Endothelial cell of umbilical vein (primary cell): ENCODE results near the gene LCN12. TPM values are rescaled to one million over a fixed set of nuclear protein-coding genes. Genes with fewer than 3 reads are reported as not detected.

Experiments used
- BruUV-seq: library from RNA; stranded (reverse); fragments of 400-500 nt; replicated peaks from 2 replicates; lab custom pipeline; 2021; lab: Mats Ljungman, UMichigan
- CTCF ChIA-PET: fragments of 300-600, 350-600 bp; sonication (Branson Sonifier 250); formaldehyde crosslinking; loops from one replicate; lab custom pipeline; 2021; ENCODE audit warnings: antibody characterized with exemption, inconsistent platforms; lab: Charles Lee
- POLR2A ChIA-PET: fragments of 300-600, 350-600 bp; sonication (Branson Sonifier 250); formaldehyde crosslinking; loops from one replicate; lab custom pipeline; 2021; ENCODE audit warnings: antibody characterized with exemption, inconsistent platforms; lab: Charles Lee
- DNase-seq: peaks from one replicate; pipeline ENCODE4 v3.0.0-alpha.2; 2011; ENCODE audit warnings: low read depth, low spot score
- FAIRE-seq: peaks from 2 replicates; lab custom pipeline; 2011; peaks lifted over from hg19 to GRCh38; lab: Jason Lieb, UNC
- H2AFZ ChIP-seq: 2 replicates; pipeline ENCODE4 v1.6.0; 2012; ENCODE audit warnings: low read depth, low read length, control low read depth, inconsistent platforms
- H3K27ac ChIP-seq: 2 replicates; pipeline ENCODE4 v1.5.1; 2011; ENCODE audit warnings: low read depth, mild to moderate bottlenecking, control low read depth, low read length, moderate library complexity; ENCODE audit not compliant: insufficient read depth
- H3K27me3 ChIP-seq, 2 experiments: 2 replicates each; pipeline versions ENCODE4 v1.6.0 to v1.6.1; 2011; ENCODE audit warnings: low read length in 2 of 2, mixed read lengths in 1 of 2; ENCODE audit not compliant: control insufficient read depth in 2 of 2, insufficient read depth in 2 of 2
- H3K36me3 ChIP-seq, 2 experiments: 2 replicates in 1 of 2; 3 replicates in 1 of 2; pipeline ENCODE4 v1.5.1; 2011; ENCODE audit warnings: low read length in 2 of 2, mild to moderate bottlenecking in 1 of 2, moderate library complexity in 1 of 2; ENCODE audit not compliant: control insufficient read depth in 2 of 2, insufficient read depth in 2 of 2; ENCODE audit errors: extremely low read depth in 1 of 2
- H3K4me1 ChIP-seq: 3 replicates; pipeline ENCODE4 v1.5.1; 2011; ENCODE audit warnings: mild to moderate bottlenecking, low read length; ENCODE audit not compliant: control insufficient read depth, insufficient read depth; ENCODE audit errors: extremely low read depth
- H3K4me2 ChIP-seq: 2 replicates; pipeline ENCODE4 v1.6.1; 2011; ENCODE audit warnings: low read length, control low read depth, mixed read lengths; ENCODE audit not compliant: insufficient read depth
- H3K4me3 ChIP-seq, 3 experiments: fragments of 200-600 bp in 1 of 3; sonication (generic), shearing (Covaris generic) in 1 of 3; replicated peaks in 1 of 3; 2 replicates each; pipeline ENCODE4 v1.5.1; 2011 to 2016; ENCODE audit warnings: control low read depth in 3 of 3, low read length in 3 of 3, mild to moderate bottlenecking in 2 of 3, inconsistent platforms in 1 of 3, low read depth in 1 of 3, moderate library complexity in 1 of 3; ENCODE audit not compliant: insufficient read depth in 1 of 3
- H3K79me2 ChIP-seq: 2 replicates; pipeline ENCODE4 v1.6.0; 2012; ENCODE audit warnings: low read length, inconsistent platforms; ENCODE audit not compliant: control insufficient read depth, insufficient read depth
- H3K9ac ChIP-seq: replicated peaks from 2 replicates; pipeline ENCODE3; 2011; ENCODE audit warnings: low read length, control low read depth; ENCODE audit not compliant: insufficient read depth; ENCODE audit errors: extremely low read depth
- H3K9me1 ChIP-seq: replicated peaks from 3 replicates; pipeline ENCODE4 v1.6.0; 2011; ENCODE audit warnings: mild to moderate bottlenecking, low read length; ENCODE audit not compliant: control insufficient read depth, insufficient read depth; ENCODE audit errors: extremely low read depth
- H3K9me3 ChIP-seq: replicated peaks from 2 replicates; pipeline ENCODE4 v1.5.1; 2012; ENCODE audit warnings: low read length, inconsistent platforms; ENCODE audit not compliant: control insufficient read depth, insufficient read depth
- H4K20me1 ChIP-seq: replicated peaks from 2 replicates; pipeline ENCODE3; 2011; ENCODE audit warnings: mild to moderate bottlenecking, low read length; ENCODE audit not compliant: control insufficient read depth, insufficient read depth; ENCODE audit errors: extremely low read depth
- CTCF ChIP-seq, 2 donors: IDR thresholded peaks; 1 replicate in 1 of 2; 2 replicates in 1 of 2; pipeline ENCODE4 v1.5.1; 2011; ENCODE audit warnings: low read length in 2 of 2, mild to moderate bottlenecking in 2 of 2, moderate library complexity in 2 of 2, control low read depth in 1 of 2, inconsistent platforms in 1 of 2, low read depth in 1 of 2; ENCODE audit not compliant: insufficient read depth in 1 of 2; ENCODE audit errors: extremely low read depth in 1 of 2
- EZH2 ChIP-seq: IDR thresholded peaks from 2 replicates; pipeline ENCODE4 v1.6.1; 2012; ENCODE audit warnings: borderline replicate concordance, low read depth, mild to moderate bottlenecking, moderate library complexity, low read length, inconsistent platforms; ENCODE audit not compliant: severe bottlenecking
- FOS ChIP-seq: IDR thresholded peaks from 2 replicates; pipeline ENCODE4 v1.6.1; 2011; ENCODE audit warnings: mild to moderate bottlenecking, low read length, moderate library complexity, borderline replicate concordance; ENCODE audit not compliant: insufficient read depth
- GATA2 ChIP-seq: IDR thresholded peaks from 2 replicates; pipeline ENCODE4 v1.7.0; 2011; ENCODE audit warnings: low read depth, mild to moderate bottlenecking, moderate library complexity, mixed read lengths, low read length; ENCODE audit not compliant: insufficient read length, insufficient read depth
- JUN ChIP-seq: IDR thresholded peaks from 2 replicates; pipeline ENCODE4 v1.6.1; 2011; ENCODE audit warnings: borderline replicate concordance, low read depth; ENCODE audit not compliant: insufficient read length, insufficient read depth
- MAX ChIP-seq: IDR thresholded peaks from 2 replicates; pipeline ENCODE4 v1.6.1; 2011; ENCODE audit not compliant: insufficient read depth, insufficient read length
- MYC ChIP-seq: IDR thresholded peaks from one replicate; pipeline ENCODE4 v1.6.1; 2011; ENCODE audit warnings: mild to moderate bottlenecking, low read depth, low read length
- POLR2A ChIP-seq: IDR thresholded peaks from 2 replicates; pipeline ENCODE4 v1.6.1; 2012; ENCODE audit warnings: low read depth, mild to moderate bottlenecking, control low read depth, low read length
- POLR2AphosphoS5 ChIP-seq: IDR thresholded peaks from 2 replicates; pipeline ENCODE4 v1.6.1; 2012; ENCODE audit warnings: low read depth, mild to moderate bottlenecking, control low read depth, low read length, moderate library complexity; ENCODE audit not compliant: insufficient read depth
- dilution Hi-C: fragments of 300-500 bp; cut with MboI; formaldehyde crosslinking; loops from one replicate; pipeline ENCODE4 v1.15.0; 2019; ENCODE audit warnings: low sequenced_read_pairs; ENCODE audit not compliant: extremely low pct_ligation_motif_present
- intact Hi-C: fragments of 100-400 bp; cut with micrococcal nuclease; formaldehyde crosslinking; loops from one replicate; pipeline ENCODE4 v1.10.0; 2022
- polyA plus RNA-seq, 4 experiments: library from polyadenylated mRNA; depleted of rRNA in 3 of 4; stranded (reverse) in 3 of 4; unstranded in 1 of 4; fragments of >200 nt; gene quantifications; 2 replicates each; pipeline versions ENCODE4 v1.2.1 to v1.2.3, GENCODE V29; 2011 to 2012; ENCODE audit warnings: missing spikeins in 1 of 4
- total RNA-seq: library from RNA; stranded (reverse); gene quantifications from 2 replicates; pipeline ENCODE4 v1.2.3, GENCODE V29; 2021

Gene LCN12
- total and polyA plus RNA-seq, 2 donors (not counting 3 experiments of a cell fraction or from before 2014, with no cell fraction given): 0.35 to 0.52 TPM

GRCh38 chr9:136931611-136932130 is 20.4 kb upstream of the LCN12 start:
- dilution Hi-C loops (loop anchor here (25.0 kb wide), 1 partner anchor 119 kb away; the partner anchor contains the start of gene RABL6), intact Hi-C loops (no loop called here)
- Histone ChIP-seq H2AFZ (no peak overlapping the region), H3K9ac (no peak overlapping the region), H3K4me2 (no peak overlapping the region), H4K20me1 (no peaks in the 10 kb centered on the region), H3K36me3 (peaks cover 0 to 2% of the 10 kb centered on the region in 2 experiments), H3K27ac (no peak overlapping the region), H3K27me3 (no peaks in the 10 kb centered on the region), H3K4me3 (no peak overlapping the region), H3K4me1 (peaks cover 12% of the 10 kb centered on the region), H3K79me2 (no peaks in the 10 kb centered on the region), H3K9me1 (no peaks in the 10 kb centered on the region), H3K9me3 (no peaks in the 10 kb centered on the region)
- FAIRE-seq (no peak), DNase-seq (no peak)
- TF ChIP-seq MYC (no peak), FOS (no peak), CTCF (IDR thresholded peaks at IDR 0.05; ENCODE audit: extremely low read depth in 1 of 2, insufficient read depth in 1 of 2, low read depth in 1 of 2, low read length in 2 of 2) (no peak), MAX (no peak), JUN (no peak), EZH2 (no peak), POLR2A (no peak), POLR2AphosphoS5 (no peak), GATA2 (no peak)
- ChIA-PET CTCF (no interaction called here), POLR2A (no interaction called here)
- BruUV-seq: no TSS peak
